Brain microvascular endothelial cell (primary cell): ENCODE data around the gene NLRC5.
"Not testable (repeated sequence)": the region's sequence is repeated elsewhere in the genome, so short reads cannot be mapped to it uniquely, and the experiment has no call there.

Source experiments
- DNase-seq: peaks from one replicate; pipeline ENCODE4 v3.0.0-alpha.2; 2020
- H3K27ac ChIP-seq: fragments of 250-450 bp; sonication (Bioruptor Pico); 2 replicates; pipeline ENCODE4 v1.5.1; 2020; ENCODE audit warnings: mild to moderate bottlenecking, moderate library complexity
- H3K27me3 ChIP-seq: fragments of 250-450 bp; sonication (Bioruptor Pico); replicated peaks from 2 replicates; pipeline ENCODE4 v1.5.1; 2020; ENCODE audit warnings: mild to moderate bottlenecking
- H3K36me3 ChIP-seq: fragments of 250-450 bp; sonication (Bioruptor Pico); replicated peaks from 2 replicates; pipeline ENCODE4 v1.5.1; 2020; ENCODE audit warnings: mild to moderate bottlenecking
- H3K4me3 ChIP-seq: 2 replicates; pipeline ENCODE4 v1.5.1; 2011; ENCODE audit warnings: low read depth, mild to moderate bottlenecking, control low read depth, low read length, moderate library complexity
- in situ Hi-C: cut with HindIII; loops from 2 replicates; pipeline ENCODE4 v1.10.0; 2017; ENCODE audit warnings: low sequenced_read_pairs, low pct_ligation_motif_present
- TF ChIP-seq, protein P1 (sequence below): IDR thresholded peaks from 2 replicates; pipeline ENCODE4 v1.5.1; 2011; ENCODE audit warnings: low read depth, mild to moderate bottlenecking, moderate library complexity, low read length, control low read depth, inconsistent platforms; ENCODE audit errors: missing control alignments

Gene NLRC5

GRCh38 chr16:57004387-57005250 is 15.3 kb downstream of the NLRC5 start:
- in situ Hi-C loops: no loop called here
- Histone ChIP-seq H3K36me3 (peaks cover 2% of the 10 kb centered on the region), H3K27ac (no peak overlapping the region), H3K27me3 (no peaks in the 10 kb centered on the region), H3K4me3 (no peak overlapping the region)
- TF ChIP-seq, protein P1, sequence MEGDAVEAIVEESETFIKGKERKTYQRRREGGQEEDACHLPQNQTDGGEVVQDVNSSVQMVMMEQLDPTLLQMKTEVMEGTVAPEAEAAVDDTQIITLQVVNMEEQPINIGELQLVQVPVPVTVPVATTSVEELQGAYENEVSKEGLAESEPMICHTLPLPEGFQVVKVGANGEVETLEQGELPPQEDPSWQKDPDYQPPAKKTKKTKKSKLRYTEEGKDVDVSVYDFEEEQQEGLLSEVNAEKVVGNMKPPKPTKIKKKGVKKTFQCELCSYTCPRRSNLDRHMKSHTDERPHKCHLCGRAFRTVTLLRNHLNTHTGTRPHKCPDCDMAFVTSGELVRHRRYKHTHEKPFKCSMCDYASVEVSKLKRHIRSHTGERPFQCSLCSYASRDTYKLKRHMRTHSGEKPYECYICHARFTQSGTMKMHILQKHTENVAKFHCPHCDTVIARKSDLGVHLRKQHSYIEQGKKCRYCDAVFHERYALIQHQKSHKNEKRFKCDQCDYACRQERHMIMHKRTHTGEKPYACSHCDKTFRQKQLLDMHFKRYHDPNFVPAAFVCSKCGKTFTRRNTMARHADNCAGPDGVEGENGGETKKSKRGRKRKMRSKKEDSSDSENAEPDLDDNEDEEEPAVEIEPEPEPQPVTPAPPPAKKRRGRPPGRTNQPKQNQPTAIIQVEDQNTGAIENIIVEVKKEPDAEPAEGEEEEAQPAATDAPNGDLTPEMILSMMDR: no peak
- no peak for DNase-seq

DNA sequence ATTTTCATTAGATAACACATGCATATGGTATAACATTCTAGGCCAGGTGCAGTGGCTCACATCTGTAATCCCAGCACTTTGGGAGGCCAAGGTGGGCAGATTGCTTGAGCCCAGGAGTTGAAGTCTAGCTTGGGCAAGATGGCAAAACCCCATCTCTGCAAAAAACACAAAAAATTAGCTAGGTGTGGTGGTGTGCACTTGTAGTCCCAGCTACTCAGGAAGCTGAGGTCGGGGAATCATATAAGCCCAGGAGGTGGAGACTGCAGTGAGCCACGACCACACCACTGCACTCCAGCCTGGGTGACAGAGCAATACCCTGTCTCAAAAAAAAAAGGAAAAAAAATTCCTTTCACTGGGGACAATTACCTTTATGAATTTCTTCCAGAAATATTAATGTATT is 16.2 kb downstream of the NLRC5 start:
- in situ Hi-C loops, H3K27ac ChIP-seq, DNase-seq: not testable (repeated sequence)

GRCh38 chr16:57007050-57007449 is 17.7 kb downstream of the NLRC5 start:
- no peak for DNase-seq
- no peak overlapping the region for H3K4me3 ChIP-seq
- no peaks in the 10 kb centered on the region for H3K27me3 ChIP-seq
- no peak overlapping the region for H3K27ac ChIP-seq
- TF ChIP-seq, protein P1: no peak
- H3K36me3 ChIP-seq: peaks cover 2% of the 10 kb centered on the region
- in situ Hi-C loops: no loop called here

More for the DNA sequence above, 16.2 kb downstream of the NLRC5 start:
- not testable (repeated sequence) for H3K4me3 ChIP-seq, H3K36me3 ChIP-seq, H3K27me3 ChIP-seq

DNA sequence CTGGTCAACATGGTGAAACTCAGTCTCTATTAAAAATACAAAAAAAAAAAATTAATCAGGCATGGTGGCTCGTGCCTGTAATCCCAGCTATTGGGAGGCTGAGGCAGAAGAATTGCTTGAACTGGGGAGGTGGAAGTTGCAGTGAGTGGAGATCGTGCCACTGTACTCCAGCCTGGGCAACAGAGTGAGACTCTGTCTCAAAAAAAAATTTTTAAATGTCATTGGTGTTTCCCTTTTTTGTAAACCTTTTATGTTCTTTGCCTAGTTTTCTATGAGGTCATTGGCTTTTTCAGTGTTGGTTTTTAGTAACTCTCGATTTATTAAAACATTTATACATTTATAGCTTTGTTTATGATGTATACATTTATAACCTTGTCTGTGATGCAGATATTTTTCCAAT is 18.2 kb downstream of the NLRC5 start:
- TF ChIP-seq, protein P1: no peak
- Histone ChIP-seq H3K4me3 (no peak overlapping the region), H3K36me3 (peaks cover 2% of the 10 kb centered on the region), H3K27ac (no peak overlapping the region), H3K27me3 (no peaks in the 10 kb centered on the region)
- in situ Hi-C loops: no loop called here
- DNase-seq: no peak

- no peak for DNase-seq
- TF ChIP-seq, protein P1: no peak
- H3K27ac ChIP-seq: no peak overlapping the region
These were observed 19.1 kb downstream of the NLRC5 start for GRCh38 chr16:57008440-57008839.

DNA sequence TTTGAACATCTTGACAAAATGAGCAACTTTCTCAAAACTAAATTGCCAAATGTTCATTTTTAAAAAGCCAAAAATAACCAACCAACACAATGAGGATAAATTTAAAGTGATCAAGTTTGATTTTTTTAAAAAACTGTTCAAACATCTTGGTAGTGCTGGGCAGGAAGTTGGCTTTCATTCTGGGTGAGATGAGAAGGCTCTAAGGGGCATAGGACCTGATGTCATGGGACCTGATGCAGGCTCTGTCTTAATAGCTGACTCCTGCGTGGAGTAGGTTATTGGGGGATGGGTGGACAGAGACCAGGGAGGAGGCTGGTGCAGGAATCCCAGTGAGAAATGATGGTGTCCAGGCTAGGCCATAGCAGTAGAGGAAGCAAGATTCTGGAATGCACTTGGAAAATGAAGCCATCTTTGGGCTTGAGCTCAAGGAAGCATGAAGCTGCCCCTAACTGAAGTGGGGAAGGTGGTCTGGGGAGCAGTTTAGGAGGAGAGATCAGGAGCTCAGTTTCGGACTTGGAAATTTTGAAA is 20.4 kb downstream of the NLRC5 start:
- Histone ChIP-seq H3K27ac (no peak overlapping the region), H3K27me3 (no peaks in the 10 kb centered on the region), H3K4me3 (no peak overlapping the region), H3K36me3 (peaks cover 2% of the 10 kb centered on the region)
- TF ChIP-seq, protein P1: no peak
- in situ Hi-C loops: no loop called here
- no peak for DNase-seq

More at GRCh38 chr16:57008440-57008839, 19.1 kb downstream of the NLRC5 start:
- H3K36me3 ChIP-seq: peaks cover 2% of the 10 kb centered on the region
- no peaks in the 10 kb centered on the region for H3K27me3 ChIP-seq
- in situ Hi-C loops: no loop called here
- no peak overlapping the region for H3K4me3 ChIP-seq
